Nephron (organoid): Measurements from ENCODE around the gene PAPPA2.

Experiments used
- H3K27ac Mint-ChIP-seq, 3 experiments: 2 replicates each; pipeline ENCODE4 v1.8.0; 2020; ENCODE audit warnings: mixed read lengths in 3 of 3, mild to moderate bottlenecking in 2 of 3, moderate library complexity in 1 of 3
- H3K27me3 Mint-ChIP-seq: 2 replicates; pipeline ENCODE4 v1.8.0; 2021; ENCODE audit warnings: low read depth, mild to moderate bottlenecking, moderate library complexity, mixed read lengths
- H3K36me3 Mint-ChIP-seq: 2 replicates; pipeline ENCODE4 v1.8.0; 2020; ENCODE audit warnings: low read depth, mixed read lengths
- H3K4me1 Mint-ChIP-seq: 2 replicates; pipeline ENCODE4 v1.8.0; 2020; ENCODE audit warnings: mixed read lengths
- H3K4me3 Mint-ChIP-seq, 3 experiments: 2 replicates each; pipeline ENCODE4 v1.8.0; 2020; ENCODE audit warnings: mild to moderate bottlenecking in 3 of 3, mixed read lengths in 3 of 3, moderate library complexity in 2 of 3
- H3K9me3 Mint-ChIP-seq: 2 replicates; pipeline ENCODE4 v1.8.0; 2020; ENCODE audit warnings: mixed read lengths
- CTCF ChIP-seq, 3 experiments: fragments of 200-600 bp; sonication (generic); IDR thresholded peaks; one replicate each; pipeline ENCODE4 v1.5.0; 2021; ENCODE audit warnings: antibody characterized with exemption in 3 of 3; ENCODE audit not compliant: unreplicated experiment in 3 of 3

The PAPPA2 gene

GRCh38 chr1:176770066-176770465 lies 307.1 kb downstream of the PAPPA2 start:
- Mint-ChIP-seq H3K4me3 (no peak overlapping the region), H3K36me3 (no peaks in the 10 kb centered on the region), H3K9me3 (no peaks in the 10 kb centered on the region), H3K4me1 (no peaks in the 10 kb centered on the region), H3K27me3 (peaks cover 10% of the 10 kb centered on the region), H3K27ac (no peak overlapping the region)
- TF ChIP-seq CTCF (IDR thresholded peaks at IDR 0.05; ENCODE audit: unreplicated experiment in 3 of 3), result no peak

GRCh38 chr1:176773038-176773437 lies 310.1 kb downstream of the PAPPA2 start:
- Mint-ChIP-seq H3K27ac (no peak overlapping the region), H3K9me3 (no peaks in the 10 kb centered on the region), H3K27me3 (peaks cover 10% of the 10 kb centered on the region), H3K4me3 (no peak overlapping the region), H3K4me1 (no peaks in the 10 kb centered on the region), H3K36me3 (no peaks in the 10 kb centered on the region)
- no peak for TF ChIP-seq CTCF (IDR thresholded peaks at IDR 0.05; ENCODE audit: unreplicated experiment in 3 of 3)

GRCh38 chr1:176774224-176774623 lies 311.2 kb downstream of the PAPPA2 start:
- H3K9me3 Mint-ChIP-seq, result no peaks in the 10 kb centered on the region
- H3K4me1 Mint-ChIP-seq, result no peaks in the 10 kb centered on the region
- H3K4me3 Mint-ChIP-seq, result no peak overlapping the region
- H3K27me3 Mint-ChIP-seq, result peaks cover 6% of the 10 kb centered on the region
- TF ChIP-seq CTCF (IDR thresholded peaks at IDR 0.05; ENCODE audit: unreplicated experiment in 3 of 3), result no peak
- no peaks in the 10 kb centered on the region for H3K36me3 Mint-ChIP-seq
- no peak overlapping the region for H3K27ac Mint-ChIP-seq

GRCh38 chr1:176775378-176775777 lies 312.4 kb downstream of the PAPPA2 start:
- no peak overlapping the region for H3K27ac Mint-ChIP-seq
- no peaks in the 10 kb centered on the region for H3K9me3 Mint-ChIP-seq
- H3K4me3 Mint-ChIP-seq, result no peak overlapping the region
- peaks cover 6% of the 10 kb centered on the region for H3K27me3 Mint-ChIP-seq
- TF ChIP-seq CTCF (IDR thresholded peaks at IDR 0.05; ENCODE audit: unreplicated experiment in 3 of 3), result no peak
- no peaks in the 10 kb centered on the region for H3K4me1 Mint-ChIP-seq
- no peaks in the 10 kb centered on the region for H3K36me3 Mint-ChIP-seq

- no peak for TF ChIP-seq CTCF (IDR thresholded peaks at IDR 0.05; ENCODE audit: unreplicated experiment in 3 of 3)
- Mint-ChIP-seq H3K9me3 (no peaks in the 10 kb centered on the region), H3K36me3 (no peaks in the 10 kb centered on the region), H3K4me1 (no peaks in the 10 kb centered on the region), H3K4me3 (no peak overlapping the region), H3K27ac (no peak overlapping the region), H3K27me3 (peaks cover 6% of the 10 kb centered on the region)
These were observed 313.0 kb downstream of the PAPPA2 start for GRCh38 chr1:176775996-176776395.

- H3K4me3 Mint-ChIP-seq, result no peak overlapping the region
- H3K27me3 Mint-ChIP-seq, result peaks cover 6% of the 10 kb centered on the region
- no peak for TF ChIP-seq CTCF (IDR thresholded peaks at IDR 0.05; ENCODE audit: unreplicated experiment in 3 of 3)
These were observed 315.1 kb downstream of the PAPPA2 start for GRCh38 chr1:176778056-176778455.

More at GRCh38 chr1:176778056-176778455, 315.1 kb downstream of the PAPPA2 start:
- Mint-ChIP-seq H3K4me1 (no peaks in the 10 kb centered on the region), H3K9me3 (no peaks in the 10 kb centered on the region), H3K36me3 (no peaks in the 10 kb centered on the region), H3K27ac (no peak overlapping the region)
